Measurements from ENCODE around the gene MYH7. TPM values are rescaled to one million over a fixed set of nuclear protein-coding genes. Genes with fewer than 3 reads are reported as not detected.

The MYH7 gene
- total and polyA plus RNA-seq, 2 donors from 2014 or later: 0.06 to 1.6 TPM

DNA sequence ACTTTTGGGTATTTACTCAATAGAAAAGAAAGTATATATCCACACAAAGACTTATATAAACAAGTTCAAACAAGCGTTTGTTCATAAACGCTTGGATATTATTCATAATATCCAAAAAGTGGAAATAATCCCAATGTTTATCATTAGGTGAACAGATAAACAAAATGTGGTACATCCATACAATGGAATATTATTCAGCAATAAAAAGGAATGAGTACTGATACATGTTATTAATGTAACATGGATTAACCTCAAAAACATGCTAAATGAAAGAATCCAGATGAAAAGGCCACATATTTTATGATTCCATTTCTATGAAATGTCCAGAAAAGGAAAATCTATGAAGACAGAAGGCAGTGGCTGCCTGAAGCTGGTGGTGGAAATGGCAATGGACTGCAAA lies 16.8 kb upstream of the MYH7 start:
- intact Hi-C loops (cut with DNase I): no loop called here
- Histone ChIP-seq H3K27ac (ENCODE audit: low read depth in 2 of 2, low read length in 2 of 2) (no peak overlapping the region), H3K9me3 (ENCODE audit: control insufficient read depth in 2 of 3, insufficient read depth in 1 of 3, low read length in 3 of 3) (no peaks in the 10 kb centered on the region), H3K4me3 (ENCODE audit: low read length in 3 of 3) (no peak overlapping the region), H3K4me1 (ENCODE audit: control insufficient read depth in 2 of 3, insufficient read depth in 2 of 3, low read depth in 1 of 3, low read length in 3 of 3) (peaks cover 0 to 5% (median 0%) of the 10 kb centered on the region in 3 donors), H3K36me3 (ENCODE audit: control insufficient read depth in 2 of 3, insufficient read depth in 3 of 3, low read length in 3 of 3) (no peaks in the 10 kb centered on the region), H3K9ac (ENCODE audit: low read length in 3 of 3) (no peak overlapping the region), H3K27me3 (ENCODE audit: control insufficient read depth, insufficient read depth, low read length) (no peaks in the 10 kb centered on the region)
- TF ChIP-seq, protein P1, sequence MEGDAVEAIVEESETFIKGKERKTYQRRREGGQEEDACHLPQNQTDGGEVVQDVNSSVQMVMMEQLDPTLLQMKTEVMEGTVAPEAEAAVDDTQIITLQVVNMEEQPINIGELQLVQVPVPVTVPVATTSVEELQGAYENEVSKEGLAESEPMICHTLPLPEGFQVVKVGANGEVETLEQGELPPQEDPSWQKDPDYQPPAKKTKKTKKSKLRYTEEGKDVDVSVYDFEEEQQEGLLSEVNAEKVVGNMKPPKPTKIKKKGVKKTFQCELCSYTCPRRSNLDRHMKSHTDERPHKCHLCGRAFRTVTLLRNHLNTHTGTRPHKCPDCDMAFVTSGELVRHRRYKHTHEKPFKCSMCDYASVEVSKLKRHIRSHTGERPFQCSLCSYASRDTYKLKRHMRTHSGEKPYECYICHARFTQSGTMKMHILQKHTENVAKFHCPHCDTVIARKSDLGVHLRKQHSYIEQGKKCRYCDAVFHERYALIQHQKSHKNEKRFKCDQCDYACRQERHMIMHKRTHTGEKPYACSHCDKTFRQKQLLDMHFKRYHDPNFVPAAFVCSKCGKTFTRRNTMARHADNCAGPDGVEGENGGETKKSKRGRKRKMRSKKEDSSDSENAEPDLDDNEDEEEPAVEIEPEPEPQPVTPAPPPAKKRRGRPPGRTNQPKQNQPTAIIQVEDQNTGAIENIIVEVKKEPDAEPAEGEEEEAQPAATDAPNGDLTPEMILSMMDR (IDR thresholded peaks at IDR 0.05; ENCODE audit: borderline replicate concordance, extremely low read depth, insufficient read depth): no peak
- no peak for DNase-seq
- FAIRE-seq: no peak

DNA sequence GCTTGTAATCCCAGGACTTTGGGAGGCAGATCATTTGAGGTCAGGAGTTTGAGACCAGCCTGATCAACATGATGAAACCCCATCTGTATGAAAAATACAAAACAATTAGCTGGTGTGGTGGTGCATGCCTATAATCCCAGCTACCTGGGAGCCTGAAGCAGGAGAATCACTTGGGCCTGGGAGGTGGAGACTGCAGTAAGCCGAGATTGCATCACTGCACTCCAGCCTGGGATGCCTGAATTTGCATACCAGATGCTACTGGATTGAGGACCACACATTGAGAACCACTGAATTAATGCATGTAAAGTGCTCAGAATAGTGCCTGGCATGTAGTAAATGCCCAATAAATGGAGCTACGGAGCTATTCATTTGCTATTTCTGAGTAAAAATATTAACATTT lies 14.9 kb upstream of the MYH7 start:
- TF ChIP-seq, protein P1 (IDR thresholded peaks at IDR 0.05; ENCODE audit: borderline replicate concordance, extremely low read depth, insufficient read depth): no peak
- no peak for FAIRE-seq

DNA sequence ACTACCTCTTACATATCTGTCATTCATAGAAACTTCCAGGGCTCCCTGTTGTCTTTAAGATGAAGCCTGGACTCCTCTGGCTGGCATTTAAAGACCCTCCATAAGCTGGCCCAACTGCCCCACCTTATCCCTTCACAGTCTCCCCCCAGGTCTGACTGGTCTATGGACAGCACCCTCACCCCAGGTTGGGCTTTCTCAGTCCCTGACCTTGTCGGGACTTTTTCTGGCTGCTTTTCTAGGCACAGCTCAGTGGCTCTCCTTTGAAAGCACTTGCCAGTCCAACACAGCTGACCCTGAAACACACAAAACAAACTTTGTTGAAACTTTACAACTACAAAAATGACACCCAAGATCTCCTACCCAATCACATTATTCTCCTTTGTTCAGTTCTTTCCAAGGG lies 13.9 kb upstream of the MYH7 start:
- Histone ChIP-seq H3K27me3 (ENCODE audit: control insufficient read depth, insufficient read depth, low read length) (no peaks in the 10 kb centered on the region), H3K9ac (ENCODE audit: low read length in 3 of 3) (no peak overlapping the region), H3K27ac (ENCODE audit: low read depth in 2 of 2, low read length in 2 of 2) (no peak overlapping the region), H3K4me1 (ENCODE audit: control insufficient read depth in 2 of 3, insufficient read depth in 2 of 3, low read depth in 1 of 3, low read length in 3 of 3) (peaks cover 0 to 11% (median 0%) of the 10 kb centered on the region in 3 donors), H3K4me3 (ENCODE audit: low read length in 3 of 3) (no peak overlapping the region), H3K36me3 (ENCODE audit: control insufficient read depth in 2 of 3, insufficient read depth in 3 of 3, low read length in 3 of 3) (no peaks in the 10 kb centered on the region), H3K9me3 (ENCODE audit: control insufficient read depth in 2 of 3, insufficient read depth in 1 of 3, low read length in 3 of 3) (no peaks in the 10 kb centered on the region)
- intact Hi-C loops (cut with DNase I): no loop called here
- TF ChIP-seq, protein P1 (IDR thresholded peaks at IDR 0.05; ENCODE audit: borderline replicate concordance, extremely low read depth, insufficient read depth): no peak
- no peak for FAIRE-seq
- no peak for DNase-seq

More for the DNA sequence above, 14.9 kb upstream of the MYH7 start:
- DNase-seq: peak in 1 of 5 donors; percentile 11
- intact Hi-C loops (cut with DNase I): no loop called here
- Histone ChIP-seq H3K9ac (ENCODE audit: low read length in 3 of 3) (no peak overlapping the region), H3K9me3 (ENCODE audit: control insufficient read depth in 2 of 3, insufficient read depth in 1 of 3, low read length in 3 of 3) (no peaks in the 10 kb centered on the region), H3K36me3 (ENCODE audit: control insufficient read depth in 2 of 3, insufficient read depth in 3 of 3, low read length in 3 of 3) (no peaks in the 10 kb centered on the region), H3K4me1 (ENCODE audit: control insufficient read depth in 2 of 3, insufficient read depth in 2 of 3, low read depth in 1 of 3, low read length in 3 of 3) (peaks cover 0 to 11% (median 0%) of the 10 kb centered on the region in 3 donors), H3K27ac (ENCODE audit: low read depth in 2 of 2, low read length in 2 of 2) (no peak overlapping the region), H3K27me3 (ENCODE audit: control insufficient read depth, insufficient read depth, low read length) (no peaks in the 10 kb centered on the region), H3K4me3 (ENCODE audit: low read length in 3 of 3) (no peak overlapping the region)

Measured in kidney (tissue), 14 donors.